GM18873 (cell line): ENCODE data around the gene FBXL7.

Source experiments
- ATAC-seq: cut with Tn5 transposase; IDR thresholded peaks from one replicate; pipeline ENCODE4 v1.9.1; 2021; ENCODE audit warnings: mild to moderate bottlenecking, moderate library complexity, moderate number of reproducible peaks; ENCODE audit not compliant: unreplicated experiment, low FRiP score

The FBXL7 gene

DNA sequence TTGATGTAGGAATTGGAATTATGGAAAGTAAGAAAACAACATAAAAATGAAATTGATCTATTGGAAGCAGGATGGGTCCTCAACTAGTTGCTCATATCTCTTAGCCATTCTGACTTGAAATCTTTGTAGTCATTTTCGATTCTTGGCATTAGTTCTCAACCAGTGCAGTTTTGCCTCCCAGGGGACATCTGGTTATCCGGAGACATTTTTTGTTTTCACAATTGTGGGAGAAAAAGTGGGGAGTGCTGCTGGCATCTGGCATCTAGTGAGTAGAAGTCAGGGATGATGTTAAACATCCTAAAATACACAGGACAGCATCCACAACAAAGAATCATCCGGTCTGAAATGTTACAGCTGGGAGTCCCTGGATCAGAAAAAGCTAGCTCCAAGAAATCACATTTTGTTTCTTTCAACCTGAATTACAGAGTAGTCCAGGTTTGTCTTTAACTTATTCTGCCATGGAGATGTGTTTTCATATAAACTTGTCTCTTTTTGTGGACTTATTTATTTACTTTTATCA, 74.9 kb downstream of the FBXL7 start:
- no peak for ATAC-seq

DNA sequence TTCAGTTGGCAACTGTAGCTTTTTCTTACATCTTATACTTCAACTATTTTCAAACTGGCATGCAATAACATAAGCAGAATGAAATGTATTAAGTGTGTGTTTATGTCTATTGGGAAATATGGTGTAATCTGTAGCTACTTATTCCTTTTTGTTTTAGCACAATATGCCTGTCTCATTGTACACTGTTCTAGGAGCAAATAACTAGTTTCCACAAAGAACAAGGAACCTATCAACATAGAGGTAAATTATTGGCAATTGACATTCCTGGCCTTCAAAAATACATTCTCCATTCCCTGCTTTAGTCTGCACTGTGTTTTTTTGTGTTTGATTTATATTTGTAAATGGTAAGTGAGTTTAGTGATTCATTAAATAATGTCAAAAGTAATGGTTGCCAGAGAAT, 75.7 kb downstream of the FBXL7 start:
- ATAC-seq = no peak

DNA sequence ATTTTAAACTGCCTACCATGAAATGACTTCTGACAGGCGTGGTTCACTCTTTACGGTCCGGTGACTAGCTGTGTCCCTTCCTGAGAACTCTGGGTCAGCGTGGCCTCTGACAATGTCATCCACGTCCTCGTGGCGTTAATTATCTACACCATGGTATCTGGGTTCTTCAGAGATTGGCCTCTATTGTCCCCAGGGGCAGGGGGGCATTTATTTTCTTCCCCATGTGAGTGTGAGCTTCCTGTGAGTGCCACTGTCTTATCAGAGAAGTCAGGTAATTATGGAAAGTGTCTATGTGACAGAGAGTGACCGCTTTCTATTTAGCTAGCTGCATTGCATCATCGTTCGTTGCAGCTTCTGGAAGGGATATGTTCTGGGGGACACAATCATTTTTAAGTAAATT, 77.2 kb downstream of the FBXL7 start:
- no peak for ATAC-seq

DNA sequence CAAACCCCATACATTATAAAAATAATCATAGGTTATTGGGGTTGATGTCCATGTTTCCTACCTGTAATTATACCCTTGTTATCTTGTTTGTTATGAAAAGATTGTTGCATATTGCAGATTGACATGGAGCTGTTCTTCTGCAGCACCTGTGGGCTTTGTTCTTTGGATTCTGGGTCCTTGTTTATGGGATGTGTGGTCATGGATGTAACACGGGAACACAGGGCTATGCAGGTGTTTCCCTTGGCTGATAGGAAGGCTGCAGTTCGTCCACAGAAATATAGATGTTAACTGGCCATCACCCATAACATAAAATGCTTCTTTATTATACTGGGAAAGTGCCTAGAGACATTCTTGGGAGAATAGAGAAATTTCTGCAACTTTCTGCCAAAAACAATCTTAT, 77.9 kb downstream of the FBXL7 start:
- no peak for ATAC-seq

DNA sequence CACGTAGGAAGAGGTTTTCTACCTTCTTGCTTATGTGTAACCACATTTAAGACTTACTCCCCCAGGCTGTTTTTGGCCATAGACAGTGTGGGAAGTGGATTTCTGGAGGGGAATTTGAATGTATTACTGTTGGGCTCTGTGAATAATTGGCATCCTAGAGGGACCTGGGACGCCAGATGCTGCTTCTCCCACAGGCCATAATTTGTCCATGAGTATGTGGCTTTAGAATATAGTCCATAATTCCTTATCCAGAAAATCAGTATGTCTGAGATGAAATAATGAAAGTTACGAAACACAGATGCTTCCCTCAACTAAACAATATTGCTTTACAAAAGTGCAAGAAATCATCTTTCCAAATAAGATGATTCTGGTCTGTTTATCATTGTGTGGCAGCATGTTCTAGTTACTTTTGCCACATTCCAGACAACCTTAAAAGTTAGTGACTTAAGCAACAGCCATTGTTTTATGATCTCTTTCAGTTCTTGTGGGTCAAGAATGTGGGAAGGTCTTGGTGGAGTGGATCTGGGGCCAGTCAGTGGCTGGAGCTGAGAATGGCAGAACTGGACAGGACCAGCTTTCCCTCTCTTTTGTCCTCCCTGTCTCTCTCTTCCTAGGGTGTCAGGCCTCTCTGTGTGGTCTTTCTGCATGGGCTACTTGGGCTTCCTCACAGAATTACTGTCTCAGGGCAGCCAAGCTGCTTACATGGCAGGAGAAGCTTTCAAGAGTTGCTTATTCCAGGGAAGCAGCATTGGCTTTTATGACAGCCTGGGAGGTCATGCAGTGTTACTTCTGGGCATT, 79.4 kb downstream of the FBXL7 start:
- no peak for ATAC-seq

DNA sequence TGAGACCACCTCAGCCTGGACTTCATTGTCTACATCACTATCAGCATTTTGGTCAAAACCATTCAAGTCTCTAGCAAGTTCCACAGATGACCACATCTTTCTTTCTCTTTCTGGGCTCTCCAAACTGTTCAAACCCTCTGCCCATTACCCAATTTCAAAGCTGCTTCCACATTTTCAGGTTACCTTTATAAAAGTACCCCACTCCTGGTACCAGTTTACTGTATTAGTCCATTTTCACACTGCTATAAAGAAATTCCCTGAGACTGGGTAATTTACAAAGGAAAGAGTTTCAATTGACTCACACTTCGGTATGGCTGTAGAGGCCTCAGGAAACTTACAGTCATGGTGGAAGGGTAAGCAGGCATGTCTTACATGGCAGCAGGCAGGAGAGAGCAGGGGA, 84.5 kb downstream of the FBXL7 start:
- no peak for ATAC-seq

DNA sequence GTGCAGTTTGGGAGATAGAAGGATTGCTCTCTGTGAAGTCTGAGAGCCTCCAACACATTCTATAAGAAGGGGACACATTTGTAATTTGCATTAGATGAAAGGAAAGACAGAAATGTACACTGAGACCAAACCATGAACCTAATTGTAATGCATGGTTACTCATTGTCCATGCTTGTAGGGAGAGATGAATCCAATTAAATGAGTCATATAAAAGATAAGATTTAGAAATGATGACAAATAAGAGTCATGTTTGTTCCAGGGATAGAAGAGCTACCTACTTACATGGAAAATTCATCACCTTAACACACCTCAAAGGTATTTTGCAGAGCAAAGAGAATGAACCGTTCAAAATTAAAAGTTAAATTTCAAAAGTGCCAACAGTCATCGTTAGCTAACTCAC, 85.1 kb downstream of the FBXL7 start:
- ATAC-seq = no peak

DNA sequence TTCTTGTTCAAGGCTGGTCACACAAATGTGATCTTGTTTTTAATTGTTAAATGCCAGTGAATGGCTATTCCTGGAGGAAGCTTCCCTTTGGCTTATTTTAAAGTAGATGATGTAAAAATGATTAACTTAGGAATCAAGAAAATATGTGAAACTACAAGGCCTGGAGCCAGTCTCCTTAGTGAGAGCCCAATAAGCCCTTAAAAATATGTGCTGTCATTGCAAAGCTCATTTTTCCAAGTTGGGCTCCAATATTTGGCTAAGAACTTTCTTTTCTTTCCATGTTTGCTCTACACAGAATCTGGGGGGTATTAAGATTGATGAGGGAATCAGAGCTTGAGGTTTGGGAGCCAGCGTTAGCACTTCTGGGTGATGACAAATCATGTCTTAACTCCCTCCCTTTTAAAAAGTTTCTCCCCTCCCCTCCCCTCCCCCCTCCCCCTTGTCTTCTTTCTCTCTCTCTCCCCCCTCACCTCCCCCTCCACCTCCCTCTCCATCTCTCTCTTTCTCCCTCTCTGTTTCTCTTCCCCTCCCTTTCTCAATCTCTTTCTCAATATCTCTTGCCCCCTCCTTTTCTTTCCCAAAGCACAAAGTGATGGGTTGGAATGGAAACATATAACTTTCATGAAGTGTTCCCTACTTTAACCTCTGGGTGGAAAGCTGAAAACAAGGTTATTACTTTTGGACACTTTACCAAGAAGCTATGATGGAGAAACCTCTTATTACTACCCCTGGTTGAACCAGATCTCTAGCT, 86.0 kb downstream of the FBXL7 start:
- ATAC-seq = no peak

DNA sequence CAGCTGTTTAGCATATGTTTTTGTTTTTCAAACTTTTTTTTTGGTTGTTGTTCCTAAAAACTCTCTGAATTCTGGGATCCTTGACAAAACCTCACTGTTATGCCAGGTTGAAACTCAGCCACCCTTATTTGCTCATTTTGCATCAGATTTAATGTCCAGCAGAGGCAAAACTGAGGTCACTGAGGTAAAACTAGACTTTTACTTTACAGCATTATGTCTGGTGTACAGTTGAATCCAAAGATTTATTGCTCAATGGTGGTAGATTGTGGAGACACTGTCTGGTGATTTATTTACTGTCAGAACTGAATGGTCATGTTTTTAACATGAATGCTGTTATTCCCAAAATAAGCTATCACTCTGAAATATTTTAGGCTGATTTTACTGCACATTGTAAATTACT, 87.9 kb downstream of the FBXL7 start:
- no peak for ATAC-seq

DNA sequence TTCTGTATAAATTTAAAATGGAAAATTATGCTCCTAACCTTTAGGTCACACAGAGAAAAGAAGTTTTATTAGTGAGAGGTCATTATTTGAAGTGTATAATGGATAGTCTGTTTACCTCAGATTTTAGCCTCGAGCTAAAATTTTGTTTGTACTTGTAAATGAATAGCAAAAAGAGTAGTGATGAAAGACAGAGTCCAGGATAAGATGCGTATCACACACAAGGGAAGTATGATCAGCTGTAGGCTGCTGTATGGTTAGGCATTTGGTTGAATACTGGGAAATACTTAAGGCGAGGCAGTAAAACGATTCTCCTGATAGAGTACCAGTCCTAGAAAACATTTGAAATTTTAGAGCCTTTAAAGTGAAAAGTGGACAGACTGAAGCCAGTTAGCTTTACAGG, 92.7 kb downstream of the FBXL7 start:
- ATAC-seq = no peak

DNA sequence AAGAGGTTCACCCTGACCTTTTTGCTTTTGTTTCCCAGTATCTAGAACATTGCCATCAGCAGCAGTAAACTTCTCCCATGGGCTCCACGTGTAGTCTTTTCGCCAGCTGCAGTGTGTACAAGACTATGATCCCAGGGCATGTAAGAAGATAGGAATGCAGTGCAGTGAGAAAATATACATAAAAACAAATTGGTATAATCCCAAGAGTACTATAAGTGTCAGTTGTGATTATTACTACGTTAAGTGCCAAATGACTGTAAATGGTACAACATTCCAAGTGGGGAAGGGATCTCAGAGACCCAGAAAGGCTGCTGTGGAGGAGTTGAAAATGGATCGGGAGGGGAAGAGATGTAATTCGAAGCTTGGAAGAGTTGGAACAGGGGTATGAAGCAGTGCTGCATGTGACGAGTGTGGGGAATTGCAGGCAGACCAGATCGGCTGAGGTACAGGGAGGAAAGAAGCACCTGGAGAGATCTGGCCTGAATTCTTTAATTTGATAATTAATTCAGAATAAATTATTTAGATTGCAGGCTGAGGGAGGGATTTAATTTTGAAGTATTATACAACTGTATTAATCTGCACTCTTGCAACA, 95.1 kb downstream of the FBXL7 start:
- ATAC-seq = no peak

DNA sequence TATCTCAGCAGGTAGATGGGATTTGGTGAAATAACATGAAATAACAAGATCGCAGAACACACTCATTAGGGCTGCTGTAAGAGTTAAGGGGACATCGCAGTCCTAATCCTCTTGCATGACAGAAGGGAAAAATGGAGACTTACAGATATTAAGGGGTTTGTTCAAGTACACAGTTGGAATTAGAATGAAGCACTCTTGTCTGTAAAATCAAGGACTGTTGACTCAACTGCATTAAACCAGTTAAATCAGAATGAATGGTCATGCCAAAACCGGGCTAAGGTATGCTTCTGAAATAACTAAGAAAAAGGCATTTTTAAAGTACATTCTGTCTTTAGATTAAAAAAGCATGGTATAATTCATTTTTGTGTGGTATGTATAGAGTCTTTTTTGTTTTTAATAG, 95.9 kb downstream of the FBXL7 start:
- no peak for ATAC-seq

DNA sequence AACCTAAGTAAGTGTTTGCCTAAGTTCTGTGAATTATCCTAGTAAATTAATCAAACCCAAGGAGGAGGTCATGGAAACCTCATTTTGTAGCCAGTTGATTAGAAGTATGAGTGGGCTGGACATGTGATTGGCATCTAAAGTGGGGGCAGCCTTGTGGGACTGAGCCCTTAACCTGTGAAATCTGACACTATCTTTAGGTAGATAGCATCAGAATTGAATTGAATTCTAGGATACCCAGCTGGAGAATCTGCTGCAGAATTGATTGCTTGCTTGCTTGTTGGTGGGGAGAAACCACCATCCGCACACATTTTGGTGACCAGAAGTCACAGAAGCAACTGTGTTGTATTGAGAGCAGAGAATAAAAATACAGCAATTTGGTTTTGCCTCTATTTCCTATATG, 97.0 kb downstream of the FBXL7 start:
- ATAC-seq = no peak

DNA sequence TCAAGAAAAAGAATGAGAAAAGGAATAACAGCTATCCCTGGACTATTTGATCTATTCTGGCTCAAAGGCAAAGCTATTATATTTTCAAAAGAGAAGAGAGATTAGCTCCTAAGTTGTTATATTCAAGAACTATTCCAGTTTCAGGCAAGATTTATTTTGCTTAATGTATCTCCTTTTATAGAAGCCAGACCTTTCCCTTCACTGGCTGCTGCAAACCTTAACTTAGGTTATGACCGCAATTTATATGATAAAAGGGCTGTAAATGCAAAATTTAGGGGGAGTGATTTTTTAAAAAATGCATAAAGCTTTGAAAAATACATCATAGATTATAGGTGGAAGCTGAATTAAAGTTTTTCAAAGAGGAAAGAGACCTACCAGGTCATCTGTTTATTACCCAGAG, 97.8 kb downstream of the FBXL7 start:
- ATAC-seq = no peak

DNA sequence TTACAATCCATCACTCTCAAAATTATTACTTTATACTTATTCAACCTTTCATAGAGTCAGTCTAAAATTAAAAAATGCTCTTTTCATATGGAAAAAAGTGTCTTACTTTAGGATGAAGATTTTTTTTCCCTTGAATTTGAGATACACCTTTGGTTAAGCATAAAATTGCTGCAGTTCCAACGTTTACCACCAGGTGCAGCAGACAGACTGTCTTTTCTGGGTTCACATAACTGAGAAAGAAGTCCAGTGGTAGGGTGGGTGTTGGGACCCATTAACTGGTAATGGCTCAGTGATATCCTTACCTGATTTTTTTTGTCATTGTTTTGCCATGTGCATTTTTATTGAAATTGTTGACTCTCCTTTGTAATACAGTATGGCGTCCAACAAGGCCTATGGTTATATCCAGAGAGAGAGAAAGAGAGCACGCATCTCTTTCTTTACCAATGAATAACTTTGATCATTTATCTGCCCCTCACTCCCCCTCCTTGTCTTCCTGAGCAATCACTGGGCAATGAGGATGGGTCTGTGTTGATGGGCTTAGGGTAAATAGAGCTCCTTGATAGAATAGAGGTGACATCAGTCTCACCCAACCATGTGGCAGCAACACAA, 98.4 kb downstream of the FBXL7 start:
- ATAC-seq = no peak

DNA sequence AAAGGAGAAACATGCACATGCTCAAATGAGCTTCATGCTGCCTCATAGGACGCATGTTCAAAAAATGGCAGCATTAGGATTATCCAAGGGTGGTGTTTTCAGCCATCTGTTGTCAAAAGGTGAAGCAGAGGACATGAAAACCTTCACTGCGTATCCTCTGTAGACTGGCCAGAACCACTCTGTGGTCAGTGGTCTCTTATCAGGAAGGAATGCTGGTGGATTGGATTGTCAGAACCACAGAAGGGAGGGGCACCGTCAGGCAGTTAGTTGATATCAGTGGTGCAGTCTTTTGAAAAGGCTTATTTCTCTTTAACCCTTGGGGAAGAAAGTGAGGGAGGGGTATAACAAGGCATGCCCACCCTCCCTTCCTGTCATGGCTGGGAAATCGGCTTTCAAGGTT, 100.1 kb downstream of the FBXL7 start:
- ATAC-seq = no peak

DNA sequence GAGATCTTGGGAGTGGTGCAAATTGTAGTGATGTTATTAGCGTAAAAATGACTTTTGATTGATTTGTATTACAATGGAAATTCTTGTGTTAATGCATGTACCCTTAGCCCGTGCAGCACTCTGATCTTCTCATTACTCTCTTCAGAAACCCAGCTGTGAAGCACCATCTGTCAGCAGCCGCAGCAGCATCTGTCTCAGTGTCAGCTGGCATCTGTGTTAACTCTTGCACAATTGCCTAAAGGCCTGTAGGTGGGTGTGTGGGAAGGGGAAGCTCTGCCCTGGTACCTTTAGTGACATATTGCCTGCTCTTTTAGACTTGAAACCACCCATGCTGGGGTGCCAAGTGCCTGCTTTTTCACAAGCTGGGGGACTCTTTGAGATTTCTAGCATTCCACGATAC, 101.3 kb downstream of the FBXL7 start:
- no peak for ATAC-seq

DNA sequence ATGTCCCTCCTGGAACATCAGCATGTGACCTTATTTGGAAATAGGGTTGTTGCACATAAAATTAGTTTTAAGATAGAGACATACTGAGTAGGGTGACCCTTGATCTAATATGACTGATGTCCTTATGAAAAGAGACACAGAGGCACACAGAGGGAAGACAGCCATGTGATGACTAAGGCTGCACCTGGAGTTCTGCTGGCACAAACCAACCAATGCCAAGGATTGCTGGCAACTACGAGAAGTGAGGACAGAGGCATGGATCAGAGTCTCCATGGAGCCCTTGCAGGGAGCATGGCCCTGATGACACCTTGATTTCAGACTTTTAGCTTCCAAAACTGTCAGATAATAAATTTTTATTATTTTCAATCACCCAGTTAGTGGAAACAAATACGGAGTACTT, 101.9 kb downstream of the FBXL7 start:
- no peak for ATAC-seq

DNA sequence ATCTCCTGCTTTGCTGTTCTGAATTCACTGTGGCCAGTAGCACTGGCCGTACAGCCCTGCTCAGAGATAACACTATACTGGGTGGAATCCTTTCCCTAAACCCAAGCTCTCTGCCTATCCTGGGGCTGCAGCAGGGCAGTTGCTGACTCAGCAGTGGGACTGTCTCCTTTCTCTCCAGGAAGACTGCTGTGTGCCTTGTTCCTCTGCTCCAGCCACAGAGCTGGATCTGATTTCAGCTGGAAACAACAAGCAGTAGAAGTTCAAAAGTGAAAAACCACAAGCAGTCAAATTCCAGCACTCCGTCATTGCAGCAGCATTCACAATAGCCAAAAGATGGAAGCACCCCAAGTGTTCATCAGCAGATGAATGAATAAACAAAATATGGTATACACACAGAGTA, 105.0 kb downstream of the FBXL7 start:
- no peak for ATAC-seq

DNA sequence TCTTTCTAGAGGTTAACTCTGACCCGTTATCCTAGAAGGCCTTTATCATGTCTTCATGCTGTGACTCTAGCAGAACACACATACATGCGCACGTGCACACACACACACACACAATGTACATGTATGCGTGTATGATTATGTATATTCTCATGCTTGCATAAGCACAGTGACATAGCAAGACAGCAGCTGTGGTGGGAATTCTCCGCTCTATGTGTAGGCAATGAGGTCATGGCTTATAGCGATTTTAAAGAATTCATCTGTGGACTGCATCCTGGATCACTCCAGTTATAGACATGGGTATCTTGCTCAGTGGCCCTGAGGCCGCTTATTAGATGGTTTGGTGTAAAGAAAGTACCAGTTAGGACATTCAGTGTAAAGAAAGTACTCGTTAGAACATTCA, 106.2 kb downstream of the FBXL7 start:
- ATAC-seq = no peak

DNA sequence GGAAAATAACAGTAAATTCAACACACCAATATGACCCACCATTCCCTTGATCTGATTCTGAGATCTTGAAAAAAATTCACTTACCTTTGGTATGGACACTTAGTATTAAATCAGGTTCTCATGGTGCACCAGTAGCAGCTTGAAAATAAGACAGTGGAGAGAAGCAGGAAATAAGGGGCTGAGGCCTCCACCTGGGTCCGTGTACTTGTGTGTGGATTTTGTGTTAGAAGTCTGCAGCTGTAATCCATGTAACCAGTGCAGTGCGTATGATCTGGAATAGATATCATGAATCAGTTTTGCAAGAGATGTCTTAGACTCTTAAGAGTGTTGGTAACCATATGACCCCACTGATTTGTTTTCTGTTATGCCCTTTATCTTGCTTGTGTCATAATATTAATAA, 107.1 kb downstream of the FBXL7 start:
- ATAC-seq = no peak
